Thoracic aorta (tissue), 2 donors: ENCODE measurements around the gene RBM47. TPM values are rescaled to one million over a fixed set of nuclear protein-coding genes. Genes with fewer than 3 reads are reported as not detected.
"Not testable (repeated sequence)": the region's sequence is repeated elsewhere in the genome, so short reads cannot be mapped to it uniquely, and the experiment has no call there.

Experiments used
- ATAC-seq: fragments of 150-250 bp; one replicate; pipeline ENCODE4 v1.8.0; 2017; ENCODE audit warnings: low read depth; ENCODE audit not compliant: insufficient number of reproducible peaks, low FRiP score
- DNase-seq: peaks from one replicate; pipeline ENCODE4 v3.0.0-alpha.2; 2020; ENCODE audit warnings: low spot score
- H3K27ac ChIP-seq, 2 donors: fragments of 200-600 bp; sonication (generic); 1 replicate in 1 of 2; 2 replicates in 1 of 2; pipeline ENCODE4 v1.5.1; 2016; ENCODE audit warnings: mild to moderate bottlenecking in 2 of 2, moderate library complexity in 2 of 2
- H3K27me3 ChIP-seq: fragments of 200-600 bp; sonication (generic); replicated peaks from 2 replicates; pipeline ENCODE4 v1.6.0; 2016; ENCODE audit warnings: mild to moderate bottlenecking; ENCODE audit not compliant: insufficient read depth
- H3K36me3 ChIP-seq: fragments of 200-600 bp; sonication (generic); one replicate; pipeline ENCODE4 v1.5.1; 2016
- H3K4me1 ChIP-seq, 2 donors: fragments of 200-600 bp; sonication (generic); 1 replicate in 1 of 2; 2 replicates in 1 of 2; pipeline versions ENCODE4 v1.5.1 to v1.6.0; 2016; ENCODE audit warnings: low read depth in 2 of 2, mild to moderate bottlenecking in 1 of 2; ENCODE audit not compliant: control insufficient read depth in 1 of 2
- H3K4me3 ChIP-seq: fragments of 200-600 bp; sonication (generic); 2 replicates; pipeline ENCODE4 v1.5.1; 2016; ENCODE audit warnings: mild to moderate bottlenecking
- H3K9me3 ChIP-seq: fragments of 200-600 bp; sonication (generic); 2 replicates; pipeline ENCODE4 v1.5.1; 2016
- CTCF ChIP-seq: fragments of 200-600 bp; sonication (generic); IDR thresholded peaks from one replicate; pipeline ENCODE4 v1.5.1; 2019; ENCODE audit warnings: antibody characterized with exemption
- total RNA-seq, 2 donors: library from RNA; depleted of rRNA; stranded (reverse); fragments of >200 nt; gene quantifications; one replicate each; pipeline versions ENCODE4 v1.1.0 to v1.2.3, GENCODE V29; 2016

The RBM47 gene
- total RNA-seq, 2 donors from 2014 or later, result 31.5 to 56.7 TPM

GRCh38 chr4:40454816-40455215 is 174.8 kb downstream of the RBM47 start:
- ATAC-seq, result no peak
- no peak for DNase-seq
- Histone ChIP-seq H3K36me3 (no peaks in the 10 kb centered on the region), H3K9me3 (no peaks in the 10 kb centered on the region), H3K4me3 (no peak overlapping the region), H3K4me1 (no peaks in the 10 kb centered on the region), H3K27ac (no peak overlapping the region), H3K27me3 (no peaks in the 10 kb centered on the region)
- no peak for TF ChIP-seq CTCF

GRCh38 chr4:40453912-40454311 is 175.8 kb downstream of the RBM47 start:
- no peak for TF ChIP-seq CTCF
- Histone ChIP-seq H3K36me3 (no peaks in the 10 kb centered on the region), H3K27ac (no peak overlapping the region), H3K4me3 (no peak overlapping the region), H3K27me3 (no peaks in the 10 kb centered on the region), H3K9me3 (no peaks in the 10 kb centered on the region), H3K4me1 (no peaks in the 10 kb centered on the region)
- no peak for DNase-seq
- ATAC-seq, result no peak

GRCh38 chr4:40448875-40449274 is 180.8 kb downstream of the RBM47 start:
- no peak for TF ChIP-seq CTCF
- H3K4me3 ChIP-seq, result no peak overlapping the region
- H3K27ac ChIP-seq, result no peak overlapping the region
- no peaks in the 10 kb centered on the region for H3K9me3 ChIP-seq
- H3K4me1 ChIP-seq, result no peaks in the 10 kb centered on the region
- no peaks in the 10 kb centered on the region for H3K36me3 ChIP-seq
- H3K27me3 ChIP-seq, result no peaks in the 10 kb centered on the region
- ATAC-seq (no peak), DNase-seq (no peak)

- H3K4me3 ChIP-seq, result no peak overlapping the region
- no peak for DNase-seq
- ATAC-seq, result no peak
- no peaks in the 10 kb centered on the region for H3K9me3 ChIP-seq
- no peaks in the 10 kb centered on the region for H3K36me3 ChIP-seq
- TF ChIP-seq CTCF, result no peak
- no peaks in the 10 kb centered on the region for H3K27me3 ChIP-seq
- H3K27ac ChIP-seq, result no peak overlapping the region
- no peaks in the 10 kb centered on the region for H3K4me1 ChIP-seq
These were observed 182.8 kb downstream of the RBM47 start for GRCh38 chr4:40446839-40447238.

- H3K27ac ChIP-seq, H3K9me3 ChIP-seq, ATAC-seq, H3K36me3 ChIP-seq, H3K4me3 ChIP-seq, DNase-seq, H3K4me1 ChIP-seq, H3K27me3 ChIP-seq: not testable (repeated sequence)
These were observed 183.4 kb downstream of the RBM47 start for GRCh38 chr4:40446261-40446750.

- H3K27ac ChIP-seq, result no peak overlapping the region
- H3K27me3 ChIP-seq, result no peaks in the 10 kb centered on the region
- H3K4me3 ChIP-seq, result no peak overlapping the region
- H3K36me3 ChIP-seq, result no peaks in the 10 kb centered on the region
- TF ChIP-seq CTCF, result no peak
- no peak for ATAC-seq
- DNase-seq, result no peak
- H3K9me3 ChIP-seq, result no peaks in the 10 kb centered on the region
- no peaks in the 10 kb centered on the region for H3K4me1 ChIP-seq
These were observed 184.0 kb downstream of the RBM47 start for GRCh38 chr4:40445671-40446070.
